Measurements from ENCODE around the gene PGLYRP2. TPM values are rescaled to one million over a fixed set of nuclear protein-coding genes. Genes with fewer than 3 reads are reported as not detected.

Gene PGLYRP2
- total RNA-seq, 6 experiments from 2014 or later: not detected

DNA sequence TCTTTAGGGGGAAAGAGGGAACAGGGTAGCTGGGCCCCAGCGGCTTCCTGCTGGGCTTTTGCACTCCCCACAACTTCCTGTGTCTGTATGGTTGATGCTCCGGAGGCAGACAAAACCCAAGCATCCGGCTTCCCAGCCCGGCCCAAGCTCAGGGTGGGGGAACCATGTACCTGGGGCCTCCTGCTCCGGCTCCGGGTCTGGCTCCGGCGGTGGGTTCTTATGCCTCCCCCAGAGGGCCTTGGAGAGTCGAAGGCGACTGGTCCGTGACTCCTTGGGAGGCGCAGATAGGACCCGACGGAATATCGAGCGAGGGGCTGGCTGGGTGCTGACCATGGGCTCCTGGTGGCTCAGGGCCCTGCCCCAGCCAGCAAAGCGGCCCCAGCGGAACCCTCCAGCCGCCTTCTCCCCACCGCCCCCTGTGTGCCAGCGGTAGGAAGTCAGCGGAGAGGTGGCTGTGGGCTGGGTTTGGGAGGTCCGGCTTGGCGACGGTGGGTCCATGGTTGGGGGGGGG lies 15.4 kb downstream of the PGLYRP2 start:
- no peaks in the 10 kb centered on the region for H3K36me3 Mint-ChIP-seq (ENCODE audit: low read depth)
- H3K9me3 Mint-ChIP-seq: no peaks in the 10 kb centered on the region
- TF ChIP-seq, protein P1, sequence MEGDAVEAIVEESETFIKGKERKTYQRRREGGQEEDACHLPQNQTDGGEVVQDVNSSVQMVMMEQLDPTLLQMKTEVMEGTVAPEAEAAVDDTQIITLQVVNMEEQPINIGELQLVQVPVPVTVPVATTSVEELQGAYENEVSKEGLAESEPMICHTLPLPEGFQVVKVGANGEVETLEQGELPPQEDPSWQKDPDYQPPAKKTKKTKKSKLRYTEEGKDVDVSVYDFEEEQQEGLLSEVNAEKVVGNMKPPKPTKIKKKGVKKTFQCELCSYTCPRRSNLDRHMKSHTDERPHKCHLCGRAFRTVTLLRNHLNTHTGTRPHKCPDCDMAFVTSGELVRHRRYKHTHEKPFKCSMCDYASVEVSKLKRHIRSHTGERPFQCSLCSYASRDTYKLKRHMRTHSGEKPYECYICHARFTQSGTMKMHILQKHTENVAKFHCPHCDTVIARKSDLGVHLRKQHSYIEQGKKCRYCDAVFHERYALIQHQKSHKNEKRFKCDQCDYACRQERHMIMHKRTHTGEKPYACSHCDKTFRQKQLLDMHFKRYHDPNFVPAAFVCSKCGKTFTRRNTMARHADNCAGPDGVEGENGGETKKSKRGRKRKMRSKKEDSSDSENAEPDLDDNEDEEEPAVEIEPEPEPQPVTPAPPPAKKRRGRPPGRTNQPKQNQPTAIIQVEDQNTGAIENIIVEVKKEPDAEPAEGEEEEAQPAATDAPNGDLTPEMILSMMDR (IDR thresholded peaks at IDR 0.05): no peak
- H3K27me3 Mint-ChIP-seq (ENCODE audit: insufficient read depth): peaks cover 15% of the 10 kb centered on the region
- peaks cover 15% of the 10 kb centered on the region for H3K4me1 Mint-ChIP-seq (ENCODE audit: low read depth)
- no peak overlapping the region for H3K4me3 Mint-ChIP-seq
- DNase-seq: no peak
- H3K27ac Mint-ChIP-seq: no peak overlapping the region

DNA sequence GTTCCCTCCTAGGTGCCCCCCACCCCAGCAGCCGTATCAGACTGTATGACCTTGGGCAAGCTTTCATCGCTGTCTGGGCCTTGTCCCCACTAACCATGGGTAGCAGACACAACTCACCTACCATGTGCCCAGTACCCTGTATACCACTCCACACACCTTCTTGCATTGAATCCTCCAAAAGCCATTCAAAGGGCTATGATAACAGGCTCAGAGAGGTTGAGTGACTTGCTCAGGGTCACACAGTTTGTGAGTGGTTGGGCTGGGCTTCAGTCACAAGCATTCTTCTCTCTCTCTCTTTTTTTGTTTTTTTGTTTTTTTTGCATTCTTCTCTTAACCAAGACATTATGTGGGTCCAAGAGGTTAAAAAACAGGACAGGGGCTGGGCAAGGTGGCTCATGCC lies 17.6 kb downstream of the PGLYRP2 start:
- DNase-seq: no peak
- Mint-ChIP-seq H3K36me3 (ENCODE audit: low read depth) (no peaks in the 10 kb centered on the region), H3K4me3 (no peak overlapping the region), H3K27ac (no peak overlapping the region), H3K27me3 (ENCODE audit: insufficient read depth) (peaks cover 18% of the 10 kb centered on the region), H3K9me3 (no peaks in the 10 kb centered on the region), H3K4me1 (ENCODE audit: low read depth) (peaks cover 2% of the 10 kb centered on the region)
- TF ChIP-seq, protein P1 (IDR thresholded peaks at IDR 0.05): no peak

DNA sequence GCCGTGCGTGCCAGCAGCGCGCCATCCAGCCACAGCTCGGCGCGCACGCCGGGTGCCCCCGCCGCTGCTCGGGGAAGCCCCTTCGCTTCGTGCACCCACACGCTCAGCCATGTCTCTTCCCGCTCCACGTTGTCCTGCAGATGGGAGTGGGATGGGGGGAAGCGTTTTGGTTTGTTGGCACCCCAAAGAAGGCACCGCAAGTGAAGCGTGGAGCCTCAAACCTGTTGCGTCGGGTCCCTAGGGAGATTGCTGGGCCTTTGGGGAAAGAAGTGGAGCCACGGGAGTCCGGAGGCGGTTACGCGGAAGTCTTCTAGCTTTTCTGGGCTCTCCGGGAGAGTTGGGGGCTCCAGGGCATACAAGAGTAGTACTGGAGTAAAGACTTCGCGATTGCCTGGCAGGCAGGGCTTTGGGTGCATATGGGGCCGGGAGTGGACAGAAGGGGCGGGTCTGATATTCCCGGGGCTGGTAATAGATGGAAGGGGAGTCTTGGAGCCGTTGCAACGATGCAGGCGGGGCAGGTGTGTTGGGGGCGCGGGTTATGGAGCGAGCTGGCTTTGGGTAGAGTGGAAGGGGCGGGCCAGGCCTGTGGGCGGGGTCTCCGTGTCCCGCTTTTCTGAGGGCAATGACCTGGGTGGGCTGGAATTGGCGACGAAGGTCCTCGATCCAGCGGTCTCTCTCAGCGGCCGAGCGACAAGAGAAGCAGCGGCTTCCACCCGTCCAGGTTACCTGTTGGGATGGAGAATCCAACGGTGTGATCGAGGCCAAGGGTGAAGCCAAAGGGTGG lies 21.4 kb downstream of the PGLYRP2 start:
- no peak overlapping the region for H3K27ac Mint-ChIP-seq
- H3K27me3 Mint-ChIP-seq (ENCODE audit: insufficient read depth): peaks cover 21% of the 10 kb centered on the region
- TF ChIP-seq, protein P1 (IDR thresholded peaks at IDR 0.05): no peak
- no peaks in the 10 kb centered on the region for H3K4me1 Mint-ChIP-seq (ENCODE audit: low read depth)
- no peak overlapping the region for H3K4me3 Mint-ChIP-seq
- no peak for DNase-seq
- H3K9me3 Mint-ChIP-seq: no peaks in the 10 kb centered on the region
- no peaks in the 10 kb centered on the region for H3K36me3 Mint-ChIP-seq (ENCODE audit: low read depth)

DNA sequence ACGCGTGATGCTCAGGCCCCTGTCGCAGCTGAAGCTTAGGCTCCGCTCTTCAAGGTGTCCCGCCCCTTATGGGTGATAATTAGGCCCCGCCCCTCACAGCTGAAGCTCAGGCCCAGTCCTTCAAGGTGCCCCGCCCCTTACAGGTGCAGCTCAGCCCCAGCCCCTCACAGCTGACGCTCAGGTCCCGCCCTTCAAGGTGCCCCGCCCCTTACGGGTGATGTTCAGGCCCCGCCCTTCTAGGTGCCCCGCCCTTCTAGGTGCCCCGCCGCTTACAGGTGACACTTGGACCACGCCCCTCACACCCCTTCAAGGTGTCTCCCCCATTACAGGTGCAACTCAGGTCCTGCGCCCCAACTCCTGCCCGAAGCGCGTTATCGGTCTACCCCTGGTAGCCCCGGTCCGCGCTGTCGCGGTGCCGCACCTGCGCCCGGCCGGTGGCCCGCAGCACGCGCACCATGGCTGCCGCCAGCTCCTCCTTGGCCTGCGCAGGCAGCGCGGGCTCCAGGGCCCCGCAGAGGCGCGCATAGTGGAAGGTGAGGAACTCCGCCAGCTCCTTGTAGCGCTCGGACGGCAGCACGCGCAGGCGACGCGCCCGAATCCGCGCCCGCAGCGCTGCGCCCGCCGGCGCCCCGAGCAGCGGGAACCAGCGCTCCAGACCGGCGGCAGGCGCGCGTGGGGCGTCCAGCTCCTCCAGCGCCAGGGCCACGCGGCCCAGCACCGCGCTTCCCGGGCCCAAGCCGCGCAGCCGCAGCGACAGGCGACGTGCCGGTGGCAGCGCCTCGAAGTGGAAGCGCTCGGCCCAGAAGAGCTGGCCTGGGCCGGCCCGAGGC lies 22.2 kb downstream of the PGLYRP2 start:
- H3K27ac Mint-ChIP-seq: no peak overlapping the region

DNA sequence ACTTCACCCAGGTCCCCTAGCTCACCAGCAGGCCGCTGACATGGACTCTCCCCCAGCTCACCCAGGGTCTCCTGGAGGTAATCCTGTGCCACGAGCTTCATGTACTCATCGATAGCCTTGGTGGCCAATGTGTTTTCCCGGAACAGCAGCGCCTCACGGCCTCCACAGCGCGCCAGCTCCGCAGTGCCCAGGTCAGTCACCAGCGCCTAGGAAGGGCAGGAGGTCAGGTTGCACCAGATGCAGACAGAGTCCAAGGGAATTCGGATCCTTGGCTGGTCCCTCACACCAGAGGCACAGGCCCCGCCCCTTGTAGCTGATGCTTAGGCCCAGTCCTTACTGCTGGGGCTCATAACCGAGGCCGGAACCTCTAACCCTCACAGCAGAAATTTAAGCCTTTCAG lies 22.9 kb downstream of the PGLYRP2 start:
- no peaks in the 10 kb centered on the region for H3K36me3 Mint-ChIP-seq (ENCODE audit: low read depth)
- H3K9me3 Mint-ChIP-seq: no peaks in the 10 kb centered on the region
- no peak overlapping the region for H3K4me3 Mint-ChIP-seq
- H3K4me1 Mint-ChIP-seq (ENCODE audit: low read depth): no peaks in the 10 kb centered on the region
- H3K27me3 Mint-ChIP-seq (ENCODE audit: insufficient read depth): peaks cover 18% of the 10 kb centered on the region
- DNase-seq: no peak
- no peak overlapping the region for H3K27ac Mint-ChIP-seq
- TF ChIP-seq, protein P1 (IDR thresholded peaks at IDR 0.05): no peak

More for the DNA sequence above, 22.2 kb downstream of the PGLYRP2 start:
- H3K4me3 Mint-ChIP-seq: no peak overlapping the region
- DNase-seq: no peak
- no peaks in the 10 kb centered on the region for H3K36me3 Mint-ChIP-seq (ENCODE audit: low read depth)
- H3K27me3 Mint-ChIP-seq (ENCODE audit: insufficient read depth): peaks cover 21% of the 10 kb centered on the region
- TF ChIP-seq, protein P1 (IDR thresholded peaks at IDR 0.05): no peak
- no peaks in the 10 kb centered on the region for H3K9me3 Mint-ChIP-seq
- H3K4me1 Mint-ChIP-seq (ENCODE audit: low read depth): no peaks in the 10 kb centered on the region
